Measurements from ENCODE around the gene KBTBD8.

DNA sequence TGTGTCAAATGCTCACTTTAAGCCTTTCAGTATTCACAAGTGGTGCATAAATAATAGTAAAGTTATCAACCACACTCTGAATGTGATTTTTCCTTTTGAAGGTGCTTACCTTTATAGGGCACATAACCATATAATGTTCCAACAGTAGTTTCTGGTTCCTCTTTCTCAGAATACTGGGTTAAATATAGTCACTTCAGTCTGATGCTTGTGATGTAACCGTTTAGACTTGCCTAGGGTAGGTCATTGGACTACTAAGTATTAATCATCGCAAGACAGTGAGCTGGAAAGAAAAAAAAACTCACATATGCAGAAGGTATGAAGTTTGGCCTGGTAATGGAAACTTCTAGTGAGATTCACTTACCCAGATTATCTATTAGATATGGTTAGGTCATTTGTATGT is 1.9 kb downstream of the KBTBD8 start:
- TF ChIP-seq POLR2A (IDR thresholded peaks at IDR 0.05): no peak
- TF ChIP-seq CTCF (IDR thresholded peaks at IDR 0.05): no peak

Data from Peyer's patch (tissue), 4 donors.